GM20431 (cell line): ENCODE results near the gene PRUNE1.

Source experiments
- in situ Hi-C: fragments of 300-500 bp; cut with MseI, MboI; formaldehyde crosslinking; loops from one replicate; pipeline ENCODE4 v1.15.0; 2020; ENCODE audit warnings: low sequenced_read_pairs; ENCODE audit not compliant: unreplicated experiment

PRUNE1 gene

GRCh38 chr1:151002611-151003010 lies 5.6 kb upstream of the PRUNE1 start:
- in situ Hi-C loops, result no loop called here

DNA sequence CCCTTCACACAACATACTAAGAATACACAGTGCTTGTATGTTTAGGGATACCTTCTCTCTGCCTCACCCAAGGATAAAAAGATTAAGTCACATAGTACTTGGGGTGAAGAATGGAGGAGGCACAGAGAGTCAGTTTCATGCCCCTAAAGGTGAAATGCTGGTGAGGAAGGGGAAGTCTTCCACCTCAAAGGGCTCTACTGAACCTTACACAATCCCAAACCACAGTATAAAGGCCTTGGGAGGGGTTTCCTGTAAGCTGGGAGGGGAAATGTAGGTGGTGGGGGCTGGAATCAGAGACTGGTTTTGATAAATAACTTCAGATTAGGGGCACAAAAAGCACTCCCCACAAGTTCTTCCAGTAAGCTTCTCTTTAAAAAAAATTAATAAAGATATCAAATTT lies 5.1 kb upstream of the PRUNE1 start:
- in situ Hi-C loops, result no loop called here

GRCh38 chr1:151005729-151006319 lies 2.4 kb upstream of the PRUNE1 start:
- in situ Hi-C loops, result no loop called here

GRCh38 chr1:151006327-151007052 lies 1.8 kb upstream of the PRUNE1 start, which contains the start of gene MINDY1:
Gene MINDY1 (minus strand): TSS chr1:151006902. CDS start chr1:151002617, 4,285 bp downstream.
- in situ Hi-C loops, result no loop called here

DNA sequence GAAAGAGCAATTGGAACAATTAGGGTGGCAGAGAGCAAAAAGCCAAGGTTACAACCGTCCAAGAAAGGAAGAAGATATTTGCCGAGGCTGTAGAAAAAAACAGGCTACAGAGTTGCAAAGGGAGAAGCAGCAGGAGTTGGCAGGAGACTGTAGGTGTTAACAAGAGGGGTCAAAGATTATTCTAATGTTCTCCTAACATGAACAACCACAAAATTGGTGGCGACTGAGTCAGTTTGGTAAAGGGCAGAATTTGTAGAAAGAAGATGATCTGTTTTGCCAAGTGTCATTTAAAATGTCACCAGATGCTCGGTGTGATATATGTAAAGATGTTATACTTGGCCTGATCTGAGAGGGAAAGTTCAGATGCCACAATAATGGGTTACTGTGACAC lies 401 bp upstream of the PRUNE1 start:
- in situ Hi-C loops, result no loop called here

GRCh38 chr1:151009206-151009587 lies 948 bp downstream of the PRUNE1 start:
- in situ Hi-C loops, result no loop called here

DNA sequence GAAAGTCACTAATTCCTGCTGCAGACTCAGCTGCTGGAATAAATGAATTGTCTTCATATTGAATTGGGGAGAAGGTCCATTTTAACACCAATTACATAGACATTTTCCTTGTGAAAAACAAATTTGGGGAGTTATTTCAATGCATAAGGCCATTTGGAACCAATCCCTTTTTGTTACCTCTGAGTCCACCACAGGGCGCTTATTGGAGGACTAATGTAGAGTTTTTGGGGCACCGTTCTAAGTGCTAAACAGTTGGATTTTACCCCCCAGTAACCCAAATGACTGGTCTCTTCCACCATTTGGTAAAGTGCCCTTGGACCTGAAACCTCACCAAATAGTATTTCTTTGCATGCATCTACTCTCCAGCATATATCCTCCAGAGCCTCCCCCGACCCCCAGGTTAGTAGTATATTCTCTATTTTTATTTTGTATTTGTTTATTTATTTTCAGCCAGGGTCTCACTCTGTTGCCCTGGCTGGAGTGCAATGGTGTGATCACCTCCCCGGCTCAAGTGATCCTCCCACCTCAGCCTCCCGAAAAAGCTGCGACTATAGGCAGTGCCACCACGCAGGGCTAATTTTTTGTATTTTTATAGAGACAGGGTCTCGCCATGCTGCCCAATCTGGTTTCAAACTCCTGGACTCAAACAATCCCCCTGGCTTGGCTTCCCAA lies 1.6 kb downstream of the PRUNE1 start:
- in situ Hi-C loops, result no loop called here

DNA sequence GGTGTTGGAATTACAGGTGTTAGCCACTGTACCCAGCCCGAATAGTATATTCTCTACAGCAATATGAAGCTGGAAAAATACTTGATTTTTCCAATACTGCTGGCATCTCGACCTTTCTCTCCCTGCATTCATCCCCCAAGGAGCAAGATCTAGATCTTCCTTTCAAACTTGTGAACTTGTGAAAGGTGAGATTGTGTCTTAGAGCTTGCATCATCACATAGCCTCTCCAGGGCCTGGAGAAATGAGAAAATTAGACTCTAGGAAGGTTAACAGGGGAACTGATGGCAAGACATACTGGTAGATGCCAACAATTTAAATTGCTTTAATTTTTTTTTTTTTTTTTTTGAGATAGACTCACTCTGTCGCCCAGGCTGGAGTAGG lies 2.1 kb downstream of the PRUNE1 start:
- in situ Hi-C loops, result no loop called here

DNA sequence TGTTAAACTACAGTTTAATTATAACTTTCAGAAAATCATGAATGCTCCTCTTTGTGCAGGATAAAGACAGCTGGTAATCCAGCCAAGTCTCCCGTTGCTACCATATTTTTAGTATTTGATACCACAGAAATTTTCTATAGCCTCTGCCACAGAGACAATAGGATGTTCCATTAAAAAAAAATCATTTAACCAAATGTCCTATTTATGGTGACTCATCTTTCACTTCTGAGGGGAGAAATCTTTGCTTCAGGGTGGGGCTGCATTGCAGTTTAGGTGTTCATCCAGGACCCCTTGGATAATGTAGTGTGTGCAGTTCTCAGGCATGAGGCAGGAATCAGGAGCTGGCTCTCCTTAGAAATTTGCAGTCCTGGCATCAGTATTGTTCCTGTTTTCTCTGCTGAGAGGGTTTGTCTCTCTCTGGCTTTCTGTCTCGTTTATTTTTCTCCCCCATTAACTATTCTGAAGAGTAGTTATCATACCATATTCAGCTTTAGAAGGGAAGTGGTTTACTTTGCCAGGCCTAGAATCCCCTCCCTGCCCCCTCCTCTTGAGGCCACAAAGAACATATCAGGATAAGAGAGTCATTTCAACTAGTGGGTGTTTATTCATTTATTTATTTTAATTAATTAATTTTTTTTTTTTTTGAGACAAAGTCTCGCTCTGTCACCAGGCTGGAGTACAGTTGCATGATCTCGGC lies 3.1 kb downstream of the PRUNE1 start:
- in situ Hi-C loops, result no loop called here

- in situ Hi-C loops, result no loop called here
These were observed 4.6 kb downstream of the PRUNE1 start for GRCh38 chr1:151012684-151013471.

DNA sequence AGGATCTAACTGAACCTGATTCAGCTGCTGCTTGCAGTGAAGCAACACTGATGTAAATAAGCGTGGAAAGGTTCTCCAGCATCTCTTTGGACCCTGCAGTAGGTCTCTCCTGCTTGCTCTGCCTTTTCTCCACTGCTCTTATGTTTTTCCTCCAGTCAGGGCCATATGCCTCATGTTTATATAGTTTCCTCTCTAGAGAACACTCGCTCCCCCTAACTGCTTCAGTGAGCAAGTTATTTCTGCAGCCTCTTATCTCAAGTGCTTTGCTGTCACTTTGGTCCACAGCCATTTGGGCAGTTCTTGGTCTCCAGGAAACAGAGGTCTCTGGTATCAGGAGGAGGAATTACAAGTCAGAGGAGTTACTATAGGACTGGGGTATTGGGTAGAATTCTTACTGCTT lies 5.3 kb downstream of the PRUNE1 start:
- in situ Hi-C loops, result no loop called here

DNA sequence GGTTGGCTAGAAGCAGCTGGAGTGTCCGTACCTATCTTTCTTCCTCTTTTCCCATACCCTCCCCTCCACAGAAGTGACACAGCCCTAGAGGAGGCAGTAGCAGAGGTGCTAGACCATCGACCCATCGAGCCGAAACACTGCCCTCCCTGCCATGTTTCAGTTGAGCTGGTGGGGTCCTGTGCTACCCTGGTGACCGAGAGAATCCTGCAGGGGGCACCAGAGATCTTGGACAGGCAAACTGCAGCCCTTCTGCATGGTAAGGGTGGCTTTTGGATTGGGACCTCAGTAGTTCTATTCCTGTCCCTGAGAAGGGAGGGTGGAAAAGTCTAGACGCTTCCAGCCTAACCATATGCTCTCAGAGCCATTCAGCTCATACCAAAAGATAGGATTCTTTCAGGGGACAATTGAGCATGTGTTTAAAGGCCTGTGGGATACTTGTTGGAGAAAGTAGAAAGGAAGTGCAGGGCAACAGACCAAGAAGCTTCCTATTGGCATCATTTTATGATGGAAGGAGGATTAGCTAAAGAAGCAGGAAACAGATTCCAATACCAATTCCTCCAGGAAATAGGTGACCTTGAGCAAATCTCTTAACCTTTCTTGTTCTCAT lies 16.4 kb downstream of the PRUNE1 start:
- in situ Hi-C loops, result no loop called here

GRCh38 chr1:151026460-151026859 lies 18.2 kb downstream of the PRUNE1 start:
- in situ Hi-C loops, result no loop called here

DNA sequence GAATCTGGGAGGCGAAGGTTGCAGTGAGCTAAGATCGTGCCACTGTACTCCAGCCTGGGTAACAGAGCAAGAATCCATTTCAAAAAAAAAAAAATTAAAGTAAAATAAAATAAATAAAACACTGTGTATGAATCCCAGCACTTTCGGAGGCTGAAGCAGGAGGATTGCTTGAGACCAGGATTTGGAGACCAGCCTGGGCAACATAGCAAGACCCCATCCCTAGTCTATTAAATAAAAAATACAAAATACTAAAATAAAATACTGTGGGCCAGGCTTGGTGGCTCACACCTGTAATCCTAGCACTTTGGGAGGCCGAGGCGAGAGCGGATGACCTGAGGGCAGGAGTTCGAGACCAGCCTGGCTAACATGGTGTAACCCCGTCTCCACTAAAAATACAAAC lies 23.9 kb downstream of the PRUNE1 start:
- in situ Hi-C loops, result no loop called here

GRCh38 chr1:151035167-151035566 lies 26.9 kb downstream of the PRUNE1 start:
- in situ Hi-C loops, result no loop called here

DNA sequence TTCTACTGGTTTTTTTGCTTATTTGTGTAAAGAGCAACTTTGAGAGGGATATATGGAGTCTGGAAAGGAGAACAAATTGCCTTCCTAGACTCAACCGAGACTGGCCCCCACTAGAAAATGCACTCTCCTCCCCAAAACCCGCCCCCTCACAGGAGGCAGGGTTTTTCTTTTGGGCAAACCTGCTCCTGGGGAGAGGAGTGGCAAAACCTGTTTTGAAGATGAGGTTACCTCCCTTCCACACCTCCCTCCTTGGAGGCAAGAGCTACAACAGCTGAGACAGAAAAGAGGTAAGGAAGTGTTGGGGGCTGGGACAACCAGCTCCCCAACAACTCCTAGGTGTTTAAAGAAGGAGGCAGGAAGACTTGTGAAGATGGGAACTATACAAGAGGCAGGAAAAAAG lies 28.1 kb downstream of the PRUNE1 start, which contains the start of gene BNIPL:
BNIPL (plus strand) TSS at position 231 of the 400 bp plus-strand sequence; CDS start at position 371, 140 bp downstream.
- in situ Hi-C loops, result no loop called here

- in situ Hi-C loops, result no loop called here
These were observed 28.8 kb downstream of the PRUNE1 start for GRCh38 chr1:151037032-151037431.

GRCh38 chr1:151039521-151039920 lies 31.3 kb downstream of the PRUNE1 start:
- in situ Hi-C loops, result no loop called here

DNA sequence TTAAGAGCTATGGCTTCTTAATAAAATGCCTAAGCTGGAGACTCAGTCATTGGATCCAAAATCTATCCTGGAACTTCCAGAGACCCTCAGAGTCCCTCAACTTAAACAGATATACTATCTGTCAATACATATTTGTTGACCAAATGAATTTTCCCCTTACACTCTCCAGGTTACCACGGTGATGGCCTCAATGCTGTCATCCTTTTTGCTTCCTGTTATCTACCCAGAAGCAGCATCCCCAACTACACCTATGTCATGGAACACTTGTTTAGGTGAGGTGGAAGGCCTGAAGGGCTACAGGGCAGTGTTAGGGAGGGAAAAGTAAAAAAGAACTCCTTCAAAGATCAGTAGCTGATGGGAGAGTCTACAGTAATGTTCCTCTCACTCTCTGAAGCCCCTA lies 34.9 kb downstream of the PRUNE1 start:
- in situ Hi-C loops, result no loop called here

DNA sequence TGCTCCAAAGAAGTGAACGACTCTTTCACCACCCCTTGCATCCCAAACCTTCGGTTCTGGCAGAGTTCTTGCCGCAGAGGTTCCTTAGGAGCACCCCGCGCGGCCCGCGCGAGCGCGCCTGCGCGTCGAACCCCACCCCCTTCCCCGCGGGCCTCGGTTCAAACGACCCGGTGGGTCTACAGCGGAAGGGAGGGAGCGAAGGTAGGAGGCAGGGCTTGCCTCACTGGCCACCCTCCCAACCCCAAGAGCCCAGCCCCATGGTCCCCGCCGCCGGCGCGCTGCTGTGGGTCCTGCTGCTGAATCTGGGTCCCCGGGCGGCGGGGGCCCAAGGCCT lies 39.3 kb downstream of the PRUNE1 start, which contains the start of gene C1orf56:
C1orf56 (plus strand) TSS at position 161 of the 334 bp plus-strand sequence; CDS start at position 258, 97 bp downstream.
- in situ Hi-C loops, result no loop called here
